GM12891 (cell line): ENCODE results near the gene ZBTB33.

Experiments
- DNase-seq: peaks from one replicate; pipeline ENCODE4 v3.0.0; 2011; ENCODE audit warnings: low spot score; ENCODE audit not compliant: insufficient read length
- FAIRE-seq: peaks from 2 replicates; lab custom pipeline; 2011; peaks lifted over from hg19 to GRCh38; lab: Jason Lieb, UNC
- PAX5 ChIP-seq: IDR thresholded peaks from 2 replicates; pipeline ENCODE4 v1.6.1; 2011; ENCODE audit warnings: low read length, moderate library complexity, mild to moderate bottlenecking; ENCODE audit not compliant: insufficient read depth, severe bottlenecking
- POLR2A ChIP-seq: IDR thresholded peaks from 2 replicates; pipeline ENCODE4 v1.6.1; 2011; ENCODE audit warnings: low read depth, low read length, control low read depth
- POLR2AphosphoS5 ChIP-seq: IDR thresholded peaks from 2 replicates; pipeline ENCODE4 v1.6.1; 2011; ENCODE audit warnings: low read depth, low read length, control low read depth
- POU2F2 ChIP-seq: IDR thresholded peaks from 2 replicates; pipeline ENCODE4 v1.6.1; 2011; ENCODE audit warnings: low read depth, mild to moderate bottlenecking, control low read depth, low read length, moderate library complexity
- SPI1 ChIP-seq: IDR thresholded peaks from 2 replicates; pipeline ENCODE4 v1.6.1; 2011; ENCODE audit warnings: low read depth, low read length, control low read depth
- TAF1 ChIP-seq: IDR thresholded peaks from 2 replicates; pipeline ENCODE4 v1.6.1; 2011; ENCODE audit warnings: low read depth, low read length, control low read depth

Gene ZBTB33

DNA sequence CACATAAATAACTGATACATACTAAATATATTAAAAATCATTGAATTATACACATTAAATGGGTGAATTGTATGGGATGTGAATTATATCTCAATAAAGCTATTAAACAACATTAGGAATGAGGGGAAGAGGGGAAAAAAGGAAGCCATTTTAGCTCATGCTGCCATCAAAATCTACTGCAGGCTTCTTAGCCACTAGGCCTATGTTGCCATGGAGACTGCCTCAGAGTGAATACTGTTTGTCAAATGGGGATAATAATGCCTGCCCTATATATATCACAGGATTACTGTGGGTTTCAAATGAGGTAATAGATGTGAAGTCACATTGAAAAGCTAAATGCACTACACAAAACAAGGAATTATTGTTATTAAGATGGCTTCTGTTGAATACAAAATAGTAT is 39.5 kb downstream of the ZBTB33 start:
- DNase-seq (no peak), FAIRE-seq (no peak)
- no peak for TF ChIP-seq TAF1
- TF ChIP-seq POLR2AphosphoS5 = no peak
- TF ChIP-seq POU2F2 = no peak
- TF ChIP-seq SPI1 = no peak
- TF ChIP-seq PAX5 = no peak
- no peak for TF ChIP-seq POLR2A

DNA sequence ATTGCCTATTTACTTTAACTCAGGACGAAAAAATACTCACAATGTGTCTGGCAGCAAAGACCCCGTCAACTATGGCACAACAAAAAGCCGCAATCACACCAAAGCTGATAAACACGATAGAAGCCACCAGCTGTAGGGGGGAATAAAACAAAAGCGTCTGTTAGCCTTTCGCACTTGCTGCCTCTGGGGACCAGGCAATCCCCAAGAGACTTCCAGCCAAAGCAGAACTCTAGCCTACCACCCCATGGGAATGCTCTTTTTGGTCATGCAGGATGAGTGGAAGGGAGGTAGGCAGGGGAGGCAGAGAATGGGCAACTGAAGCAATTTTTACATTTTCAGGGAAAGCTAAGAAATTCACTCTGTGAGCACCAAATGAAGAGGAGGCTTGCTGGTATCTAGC is 40.6 kb downstream of the ZBTB33 start:
- FAIRE-seq = no peak
- TF ChIP-seq SPI1 (no peak), PAX5 (no peak), POU2F2 (no peak), POLR2AphosphoS5 (no peak), TAF1 (no peak), POLR2A (no peak)
- DNase-seq = no peak

DNA sequence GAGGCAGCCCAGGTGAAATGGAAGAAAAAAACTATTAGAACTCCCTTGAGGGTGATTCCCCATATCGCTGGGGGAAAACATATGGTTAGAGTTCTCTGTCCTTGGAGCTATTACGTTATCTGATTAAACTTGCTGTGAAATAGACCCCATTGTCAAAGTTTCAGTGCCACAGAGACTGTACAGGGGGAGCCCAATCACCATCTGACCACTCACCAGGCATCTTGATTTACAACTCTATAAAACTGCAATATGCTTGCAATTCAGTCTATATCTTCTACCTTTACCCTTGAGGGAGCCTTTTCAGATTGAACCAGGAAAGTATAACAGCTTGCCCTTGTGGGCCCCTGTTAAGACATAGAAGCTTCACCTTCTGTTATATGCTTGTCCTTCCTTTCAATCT is 42.4 kb downstream of the ZBTB33 start:
- FAIRE-seq (no peak), DNase-seq (no peak)
- TF ChIP-seq PAX5 (no peak), POU2F2 (no peak), POLR2A (no peak), TAF1 (no peak), SPI1 (no peak), POLR2AphosphoS5 (no peak)

DNA sequence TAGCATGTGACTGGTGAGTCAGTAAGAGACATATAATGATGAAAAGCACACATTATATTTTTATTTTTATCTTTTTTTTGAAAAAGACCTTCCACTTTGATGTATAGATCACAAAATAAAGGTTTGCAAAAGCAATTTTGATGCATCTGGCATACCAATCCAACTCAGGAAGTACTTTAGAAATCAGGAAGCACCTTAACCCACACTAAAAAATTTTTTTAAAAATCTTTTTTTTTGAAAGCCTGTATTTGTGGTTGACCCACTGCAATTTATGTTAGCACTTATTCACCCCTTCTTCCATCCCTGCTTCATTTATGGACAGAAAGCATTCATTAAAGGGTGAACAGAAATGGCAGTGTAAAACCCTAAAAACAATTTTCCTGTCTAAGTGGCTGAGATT is 44.0 kb downstream of the ZBTB33 start:
- no peak for FAIRE-seq
- TF ChIP-seq SPI1 = no peak
- TF ChIP-seq PAX5 = no peak
- TF ChIP-seq POLR2A = no peak
- TF ChIP-seq POU2F2 = no peak
- no peak for TF ChIP-seq TAF1
- DNase-seq = no peak

DNA sequence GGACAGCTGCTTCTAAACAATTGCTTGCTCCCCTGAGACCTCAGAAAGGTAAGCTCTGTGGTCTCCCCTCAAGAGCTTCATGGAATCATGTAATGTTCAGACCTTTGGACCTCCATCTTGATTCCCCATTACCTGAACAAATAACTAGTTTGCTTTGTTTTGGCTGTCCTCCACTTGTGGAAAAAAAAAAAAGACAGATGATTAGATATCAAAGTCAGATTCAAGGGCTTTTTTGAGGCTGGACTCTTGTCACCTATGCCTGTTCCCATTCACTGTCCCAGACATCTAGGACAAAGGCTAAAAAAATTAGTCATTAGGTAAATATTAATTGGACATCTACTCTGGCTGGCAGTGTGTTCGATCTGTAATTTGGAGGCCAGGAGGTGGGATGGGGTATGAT is 47.3 kb downstream of the ZBTB33 start:
- no peak for FAIRE-seq
- TF ChIP-seq POU2F2 = no peak
- no peak for TF ChIP-seq TAF1
- TF ChIP-seq POLR2A = no peak
- no peak for TF ChIP-seq SPI1
- TF ChIP-seq POLR2AphosphoS5 = no peak
- DNase-seq = no peak

DNA sequence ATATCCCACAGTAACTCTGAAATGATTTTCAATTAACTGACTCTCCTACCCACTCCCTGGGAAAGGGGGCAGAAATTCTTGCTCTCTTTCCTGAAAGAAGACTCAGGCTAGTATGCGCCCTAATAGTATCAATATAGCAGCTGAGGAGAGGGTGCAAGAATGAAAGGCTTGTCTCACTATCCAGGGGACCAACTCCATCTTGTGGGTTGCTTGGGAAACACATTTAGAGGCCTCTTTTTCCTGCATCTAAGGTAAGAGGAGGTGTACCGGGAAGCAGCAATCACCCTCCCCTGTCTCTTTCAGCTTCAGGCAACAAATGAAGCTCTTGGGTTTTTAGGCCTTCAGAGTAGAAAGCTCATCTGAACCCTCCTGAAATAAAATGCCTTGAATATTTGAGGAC is 49.3 kb downstream of the ZBTB33 start:
- FAIRE-seq (no peak), DNase-seq (no peak)
- TF ChIP-seq PAX5 = no peak
- no peak for TF ChIP-seq TAF1
- no peak for TF ChIP-seq POU2F2
- TF ChIP-seq SPI1 = no peak
- TF ChIP-seq POLR2AphosphoS5 = no peak
- TF ChIP-seq POLR2A = no peak

DNA sequence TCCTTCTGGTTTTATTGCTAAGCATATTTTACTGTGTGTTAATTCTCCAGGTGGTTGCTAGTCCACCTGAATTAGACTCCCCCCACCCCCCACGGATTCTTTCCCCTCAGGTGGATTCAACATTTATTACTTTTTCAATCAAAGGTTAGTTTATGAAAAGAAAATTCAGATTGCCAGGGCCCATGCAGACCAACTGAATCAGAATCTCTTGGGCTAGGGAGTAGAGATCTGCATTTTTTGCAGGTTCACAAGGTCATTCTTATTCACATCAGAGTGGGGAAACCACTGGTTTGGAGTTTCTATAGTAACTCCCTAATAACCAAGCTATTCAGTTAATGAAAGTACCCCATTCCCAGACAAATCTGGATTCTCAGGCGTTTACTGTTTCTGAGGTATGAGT is 50.9 kb downstream of the ZBTB33 start:
- no peak for DNase-seq
- FAIRE-seq = no peak
- TF ChIP-seq SPI1 (no peak), PAX5 (no peak), TAF1 (no peak), POLR2AphosphoS5 (no peak), POLR2A (no peak), POU2F2 (no peak)

DNA sequence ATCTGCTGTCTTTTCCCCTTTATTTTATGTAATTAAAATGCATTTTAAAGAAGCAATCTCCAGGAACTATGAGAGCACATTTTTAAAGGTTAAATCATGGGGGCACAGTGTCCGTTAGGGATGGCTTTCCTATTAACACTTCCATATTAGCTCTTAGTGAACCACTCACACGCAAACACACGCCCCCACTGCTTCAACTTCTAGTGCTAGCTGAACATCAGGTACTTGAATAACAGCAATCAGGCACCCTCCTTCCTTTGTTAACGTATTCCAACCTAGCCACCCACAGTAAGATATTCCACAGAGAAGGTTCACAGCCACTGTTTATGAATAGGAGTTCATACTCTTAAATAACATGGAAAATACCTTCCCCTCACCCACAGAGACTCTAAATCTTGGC is 51.3 kb downstream of the ZBTB33 start:
- peak; percentile 50 for FAIRE-seq

DNA sequence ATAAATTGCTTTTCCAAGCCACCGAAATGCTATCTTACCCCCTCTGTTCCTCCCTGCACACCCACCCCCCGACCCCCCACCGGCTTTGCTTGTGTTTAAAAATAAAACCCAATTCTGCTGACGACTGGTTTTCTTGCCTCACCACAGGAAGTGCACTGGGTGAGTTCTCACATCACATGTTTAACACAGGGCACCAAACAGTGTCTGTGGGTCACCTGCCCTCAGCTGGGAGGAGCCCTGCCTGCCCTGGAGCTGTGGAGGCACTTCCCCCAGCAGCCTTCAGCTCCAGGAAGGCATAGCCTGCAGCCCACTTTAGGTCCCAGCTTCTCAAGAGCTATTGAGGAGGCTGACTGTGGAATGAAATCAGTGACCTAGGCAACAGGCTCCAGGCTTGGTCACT is 51.8 kb downstream of the ZBTB33 start:
- FAIRE-seq (peak; percentile 99), DNase-seq (no peak)

More for the DNA sequence above, 51.3 kb downstream of the ZBTB33 start:
- TF ChIP-seq PAX5 = no peak
- TF ChIP-seq POU2F2 = no peak
- no peak for TF ChIP-seq POLR2A
- no peak for TF ChIP-seq SPI1
- no peak for TF ChIP-seq POLR2AphosphoS5
- no peak for TF ChIP-seq TAF1
- DNase-seq = no peak

DNA sequence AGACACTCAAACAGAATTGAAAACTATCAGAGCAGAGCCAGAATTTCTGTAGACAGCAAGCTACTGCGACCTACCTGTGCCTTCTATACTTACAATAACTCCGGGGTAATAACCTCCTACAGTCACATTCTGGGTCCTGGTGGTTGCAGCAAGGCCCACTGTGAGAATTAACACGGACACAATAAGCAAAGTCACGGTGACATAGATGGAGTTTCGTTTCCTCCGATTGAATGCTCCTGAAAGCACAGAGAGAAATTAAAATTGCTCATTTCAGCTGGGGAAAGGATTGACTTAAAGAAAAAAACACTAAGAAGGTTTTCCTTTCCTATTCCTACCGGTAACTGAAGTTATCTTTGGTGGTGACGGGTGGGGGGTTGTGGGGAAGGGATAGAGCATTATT is 53.6 kb downstream of the ZBTB33 start:
- DNase-seq (no peak), FAIRE-seq (peak; percentile 48)
- TF ChIP-seq POU2F2 (no peak), POLR2A (no peak)

More for the DNA sequence above, 51.8 kb downstream of the ZBTB33 start:
- TF ChIP-seq POU2F2 (no peak), POLR2A (no peak), SPI1 (no peak), PAX5 (no peak), POLR2AphosphoS5 (no peak), TAF1 (no peak)

DNA sequence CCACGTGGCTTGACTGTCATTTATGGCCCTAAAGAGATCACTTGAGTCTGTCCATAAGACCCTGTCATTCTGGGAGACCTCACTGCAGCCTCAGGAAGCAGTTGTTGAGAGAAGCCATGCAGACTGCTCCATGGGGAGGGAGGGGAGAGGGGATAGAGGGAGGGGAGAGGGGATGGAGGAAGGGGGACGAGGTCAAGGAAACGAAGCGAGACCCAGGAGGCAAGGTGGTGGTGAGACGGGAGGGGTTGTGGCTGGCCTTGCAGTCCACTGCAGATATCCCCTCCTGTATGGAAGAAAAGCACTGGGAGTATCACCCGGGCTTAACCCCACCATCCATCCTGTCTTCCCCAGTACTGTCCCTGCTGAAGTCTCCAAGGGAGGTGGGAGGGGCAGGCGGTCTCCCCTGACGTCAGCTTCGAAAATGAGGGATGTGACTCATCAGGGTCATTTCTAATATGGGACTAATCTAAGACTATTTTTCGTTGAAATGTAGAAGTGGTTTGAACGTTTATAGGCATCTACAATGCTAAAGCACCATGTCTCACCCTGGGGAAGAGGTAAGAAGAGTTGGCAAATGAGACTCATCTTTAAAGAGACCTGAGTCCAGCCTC is 55.0 kb downstream of the ZBTB33 start:
- no peak for DNase-seq
- FAIRE-seq = peak; percentile 41
- TF ChIP-seq TAF1 (no peak), POLR2AphosphoS5 (no peak), SPI1 (no peak), POLR2A (no peak), POU2F2 (no peak), PAX5 (no peak)
